HCT116 (cell line): ENCODE results near the gene GSN. TPM values are rescaled to one million over a fixed set of nuclear protein-coding genes. Genes with fewer than 3 reads are reported as not detected.

ENCODE experiments used
- ATAC-seq: fragments of 200-7000 bp; cut with Tn5 transposase; 2 replicates; pipeline ENCODE4 v1.9.1; 2020; ENCODE audit warnings: mild to moderate bottlenecking, moderate library complexity
- BruUV-seq: library from RNA; stranded (reverse); fragments of 400-500 nt; replicated peaks from 2 replicates; lab custom pipeline; 2021; lab: Mats Ljungman, UMichigan
- CTCF ChIA-PET: fragments of 300-600 bp; sonication (Branson Sonifier 250); formaldehyde crosslinking; loops from one replicate; lab custom pipeline; 2021; ENCODE audit warnings: antibody characterized with exemption; lab: Charles Lee
- POLR2A ChIA-PET: fragments of 300-600, 350-600 bp; sonication (Branson Sonifier 250); formaldehyde crosslinking; loops from one replicate; lab custom pipeline; 2021; ENCODE audit warnings: antibody characterized with exemption; lab: Charles Lee
- RAD21 ChIA-PET, 2 experiments: fragments of 300-600 bp; sonication (Branson Sonifier 250); formaldehyde crosslinking; loops; one replicate each; lab custom pipeline; 2023; ENCODE audit warnings: low total read pairs in 2 of 2; ENCODE audit not compliant: uncharacterized antibody in 2 of 2, unreplicated experiment in 2 of 2, low non-redundant PET in 1 of 2; lab: Charles Lee
- DNase-seq: peaks from one replicate; pipeline ENCODE4 v3.0.0-alpha.2; 2010; ENCODE audit warnings: low read depth, low spot score
- H2AFZ ChIP-seq: fragments of 200-600 bp; shearing (Covaris generic), sonication (generic); 2 replicates; pipeline ENCODE4 v1.6.1; 2017; ENCODE audit warnings: low read depth, mixed run types, mixed read lengths, antibody characterized with exemption, low read length; ENCODE audit not compliant: poor library complexity, severe bottlenecking
- H3K27ac ChIP-seq: 2 replicates; pipeline ENCODE4 v1.5.1; 2012; ENCODE audit warnings: low read depth, low read length
- H3K27me3 ChIP-seq: fragments of 200-600 bp; sonication (generic); 2 replicates; pipeline ENCODE4 v1.6.1; 2016; ENCODE audit warnings: mixed run types, low read length, mixed read lengths; ENCODE audit not compliant: insufficient read depth
- H3K36me3 ChIP-seq, 2 experiments: fragments of 200-500 bp in 1 of 2; fragments of 200-600 bp in 1 of 2; sonication (Bioruptor generic) in 1 of 2; sonication (generic) in 1 of 2; 2 replicates each; pipeline versions ENCODE4 v1.5.1 to v1.6.1; 2014 to 2016; ENCODE audit warnings: low read length in 2 of 2, inconsistent platforms in 1 of 2, mixed read lengths in 1 of 2, mixed run types in 1 of 2; ENCODE audit not compliant: insufficient read depth in 2 of 2, control insufficient read depth in 1 of 2
- H3K4me1 ChIP-seq, 2 experiments: fragments of 200-600 bp in 1 of 2; sonication (generic) in 1 of 2; 2 replicates each; pipeline versions ENCODE4 v1.5.1 to v1.6.1; 2012 to 2017; ENCODE audit warnings: low read length in 2 of 2, inconsistent platforms in 1 of 2, mild to moderate bottlenecking in 1 of 2, mixed read lengths in 1 of 2, mixed run types in 1 of 2, moderate library complexity in 1 of 2; ENCODE audit not compliant: insufficient read depth in 2 of 2, control insufficient read depth in 1 of 2
- H3K4me2 ChIP-seq: fragments of 200-600 bp; sonication (generic); 2 replicates; pipeline ENCODE4 v1.6.1; 2017; ENCODE audit warnings: mixed run types, low read length, mixed read lengths
- H3K4me3 ChIP-seq, 2 experiments: fragments of 200-600 bp in 1 of 2; sonication (generic) in 1 of 2; replicated peaks in 1 of 2; 2 replicates each; pipeline ENCODE4 v1.5.1; 2011 to 2016; ENCODE audit warnings: low read length in 2 of 2, control low read depth in 1 of 2, low read depth in 1 of 2, mild to moderate bottlenecking in 1 of 2, mixed read lengths in 1 of 2, mixed run types in 1 of 2
- H3K79me2 ChIP-seq: fragments of 200-600 bp; sonication (generic); 2 replicates; pipeline ENCODE4 v1.6.1; 2017; ENCODE audit warnings: mild to moderate bottlenecking, mixed run types, low read length, moderate library complexity, mixed read lengths; ENCODE audit not compliant: insufficient read depth
- H3K9ac ChIP-seq: fragments of 200-600 bp; sonication (generic); 2 replicates; pipeline ENCODE4 v1.6.1; 2016; ENCODE audit warnings: low read length, mixed read lengths
- H3K9me2 ChIP-seq: fragments of 200-600 bp; sonication (generic), shearing (Covaris generic); 2 replicates; pipeline ENCODE4 v1.6.1; 2017; ENCODE audit warnings: mixed run types, mild to moderate bottlenecking, moderate library complexity; ENCODE audit not compliant: insufficient read depth
- H3K9me3 ChIP-seq, 2 experiments: fragments of 200-500 bp in 1 of 2; fragments of 200-600 bp in 1 of 2; sonication (Bioruptor generic) in 1 of 2; sonication (generic) in 1 of 2; 2 replicates each; pipeline ENCODE4 v1.6.1; 2014 to 2017; ENCODE audit warnings: low read length in 2 of 2, mixed read lengths in 2 of 2, inconsistent platforms in 1 of 2, low read depth in 1 of 2, mild to moderate bottlenecking in 1 of 2, mixed run types in 1 of 2, moderate library complexity in 1 of 2; ENCODE audit not compliant: control insufficient read depth in 1 of 2, insufficient read depth in 1 of 2
- H4K20me1 ChIP-seq: fragments of 200-600 bp; sonication (generic), shearing (Covaris generic); 2 replicates; pipeline ENCODE4 v1.6.1; 2017; ENCODE audit warnings: mixed run types, mild to moderate bottlenecking, moderate library complexity; ENCODE audit not compliant: insufficient read depth
- CEBPB ChIP-seq: IDR thresholded peaks from 2 replicates; pipeline ENCODE4 v1.6.1; 2012; ENCODE audit warnings: low read depth
- CTCF ChIP-seq, 3 experiments: fragments of 200-600 bp in 1 of 3; sonication (generic) in 1 of 3; IDR thresholded peaks in 2 of 3; conservative IDR thresholded peaks in 1 of 3; 2 replicates each; pipeline ENCODE4 v1.5.1; 2012 to 2017; ENCODE audit warnings: low read depth in 2 of 3, low read length in 2 of 3, antibody characterized with exemption in 1 of 3, borderline replicate concordance in 1 of 3, control low read depth in 1 of 3, mild to moderate bottlenecking in 1 of 3, mixed read lengths in 1 of 3, mixed run types in 1 of 3, moderate library complexity in 1 of 3; ENCODE audit not compliant: insufficient read depth in 1 of 3
- EGR1 ChIP-seq: IDR thresholded peaks from 2 replicates; pipeline ENCODE4 v1.6.1; 2012; ENCODE audit warnings: low read depth
- EZH2phosphoT487 ChIP-seq: fragments of 200-600 bp; IDR thresholded peaks from 2 replicates; pipeline ENCODE4 v1.6.1; 2018; ENCODE audit warnings: antibody characterized with exemption, borderline replicate concordance
- FOSL1 ChIP-seq: IDR thresholded peaks from 2 replicates; pipeline ENCODE4 v1.6.1; 2012; ENCODE audit warnings: low read depth
- JUND ChIP-seq: IDR thresholded peaks from 2 replicates; pipeline ENCODE4 v1.6.1; 2012
- POLR2A ChIP-seq: IDR thresholded peaks from 2 replicates; pipeline ENCODE4 v1.7.0; 2011; ENCODE audit warnings: borderline replicate concordance; ENCODE audit not compliant: insufficient read depth, insufficient read length; ENCODE audit errors: extremely low read depth
- RAD21 ChIP-seq: IDR thresholded peaks from 2 replicates; pipeline ENCODE4 v1.6.1; 2012; ENCODE audit warnings: low read depth, mild to moderate bottlenecking
- SRF ChIP-seq: IDR thresholded peaks from 2 replicates; pipeline ENCODE4 v1.6.1; 2012; ENCODE audit warnings: low read depth
- TCF7L2 ChIP-seq: IDR thresholded peaks from 2 replicates; pipeline ENCODE4 v1.7.0; 2011; ENCODE audit warnings: borderline replicate concordance, inconsistent platforms; ENCODE audit not compliant: insufficient read depth, insufficient read length; ENCODE audit errors: extremely low read depth
- YY1 ChIP-seq: IDR thresholded peaks from 2 replicates; pipeline ENCODE4 v1.6.1; 2011; ENCODE audit warnings: low read length, low read depth, moderate library complexity, mild to moderate bottlenecking; ENCODE audit not compliant: insufficient replicate concordance; ENCODE audit errors: extremely low read depth
- ZFX ChIP-seq: fragments of 450-650 bp; IDR thresholded peaks from 2 replicates; pipeline ENCODE4 v1.6.1; 2017
- ZNF274 ChIP-seq: fragments of 200-500 bp; sonication (Bioruptor generic); IDR thresholded peaks from 2 replicates; pipeline ENCODE4 v1.6.1; 2014; ENCODE audit warnings: mild to moderate bottlenecking, low read depth, low read length, inconsistent platforms
- intact Hi-C: fragments of 100-400 bp; cut with micrococcal nuclease; formaldehyde crosslinking; loops from 2 replicates; pipeline ENCODE4 v1.10.0; 2022
- total RNA-seq: library from RNA; stranded (reverse); gene quantifications from one replicate; pipeline ENCODE4 v1.2.1, GENCODE V29; 2021; ENCODE audit not compliant: unreplicated experiment

GSN gene
- total RNA-seq, 1 experiment from 2014 or later, result 71.3 TPM

GRCh38 chr9:121322737-121323448 lies 54.9 kb downstream of the GSN start:
- Histone ChIP-seq H3K36me3 (0 out of 4 replicates have a peak, but pooled peaks cover 2 to 6% of the 10 kb centered on the region in 2 experiments), H3K27ac (no peak overlapping the region), H3K9me2 (no peaks in the 10 kb centered on the region), H4K20me1 (no peaks in the 10 kb centered on the region), H2AFZ (no peak overlapping the region), H3K4me1 (peaks cover 23 to 41% of the 10 kb centered on the region in 2 experiments), H3K79me2 (no peaks in the 10 kb centered on the region), H3K4me2 (peak overlapping the region; percentile 57), H3K4me3 (no peak overlapping the region), H3K9me3 (no peaks in the 10 kb centered on the region), H3K9ac (no peak overlapping the region), H3K27me3 (no peaks in the 10 kb centered on the region)
- no peak for DNase-seq
- TF ChIP-seq SRF (no peak), JUND (no peak), YY1 (no peak), EZH2phosphoT487 (no peak), CEBPB (no peak), POLR2A (no peak), RAD21 (no peak), EGR1 (no peak), ZNF274 (no peak), ZFX (no peak), CTCF (IDR thresholded peaks at IDR 0.05 in 2 of 3, conservative IDR thresholded peaks at IDR 0.05 in 1 of 3; ENCODE audit: borderline replicate concordance in 1 of 3, insufficient read depth in 1 of 3, low read depth in 2 of 3, low read length in 2 of 3) (no peak), TCF7L2 (no peak), FOSL1 (no peak)
- no peak for ATAC-seq
- BruUV-seq, result no TSS peak
- RAD21 ChIA-PET, result no interaction called here
- CTCF ChIA-PET, result no interaction called here
- POLR2A ChIA-PET, result no interaction called here
- intact Hi-C loops, result no loop called here
